ENCODE results near the gene ATP10A. TPM values are rescaled to one million over a fixed set of nuclear protein-coding genes. Genes with fewer than 3 reads are reported as not detected.

ATP10A gene
- polyA plus RNA-seq, 1 donor (not counting 4 experiments of a cell fraction or from before 2014, with no cell fraction given): not detected

GRCh38 chr15:25848784-25849156, 14.4 kb downstream of the ATP10A start:
- H3K79me2 ChIP-seq (ENCODE audit: control insufficient read depth, insufficient read depth, low read length): no peaks in the 10 kb centered on the region
- TF ChIP-seq EZH2 (IDR thresholded peaks at IDR 0.05; ENCODE audit: low read length): no peak
- H3K27ac ChIP-seq (ENCODE audit: control insufficient read depth, insufficient read depth, low read length): no peak overlapping the region
- no peaks in the 10 kb centered on the region for H3K9me1 ChIP-seq (ENCODE audit: control insufficient read depth, extremely low read depth, insufficient read depth, low read length)
- H3K4me1 ChIP-seq (ENCODE audit: control insufficient read depth, extremely low read depth, insufficient read depth, low read length): no peaks in the 10 kb centered on the region
- no peaks in the 10 kb centered on the region for H3K36me3 ChIP-seq (ENCODE audit: control insufficient read depth in 2 of 2, extremely low read depth in 1 of 2, insufficient read depth in 2 of 2, low read length in 2 of 2)
- no peak overlapping the region for H3K4me2 ChIP-seq (ENCODE audit: control insufficient read depth, extremely low read depth, insufficient read depth, low read depth, low read length)
- dilution Hi-C loops (cut with MboI; ENCODE audit: extremely low pct_ligation_motif_present, low sequenced_read_pairs): no loop called here
- H3K9ac ChIP-seq (ENCODE audit: control insufficient read depth, extremely low read depth, insufficient read depth, low read length): no peak overlapping the region
- no peak overlapping the region for H2AFZ ChIP-seq (ENCODE audit: control insufficient read depth, low read length)
- DNase-seq (ENCODE audit: low read depth, low spot score) (no peak), FAIRE-seq (no peak)
- H3K4me3 ChIP-seq (ENCODE audit: control insufficient read depth in 2 of 3, extremely low read depth in 1 of 3, insufficient read depth in 2 of 3, low read depth in 1 of 3, low read length in 3 of 3): no peak overlapping the region
- peaks cover under 1% of the 10 kb centered on the region for H3K9me3 ChIP-seq (ENCODE audit: control insufficient read depth, low read depth, low read length)
- no peaks in the 10 kb centered on the region for H4K20me1 ChIP-seq (ENCODE audit: control insufficient read depth, extremely low read depth, insufficient read depth, low read length)
- no peaks in the 10 kb centered on the region for H3K27me3 ChIP-seq (ENCODE audit: control insufficient read depth, extremely low read depth, insufficient read depth, low read length)

GRCh38 chr15:25848325-25848724, 14.8 kb downstream of the ATP10A start:
- Histone ChIP-seq H3K27me3 (ENCODE audit: control insufficient read depth, extremely low read depth, insufficient read depth, low read length) (no peaks in the 10 kb centered on the region), H3K27ac (ENCODE audit: control insufficient read depth, insufficient read depth, low read length) (no peak overlapping the region), H3K9me1 (ENCODE audit: control insufficient read depth, extremely low read depth, insufficient read depth, low read length) (no peaks in the 10 kb centered on the region), H3K36me3 (ENCODE audit: control insufficient read depth in 2 of 2, extremely low read depth in 1 of 2, insufficient read depth in 2 of 2, low read length in 2 of 2) (no peaks in the 10 kb centered on the region), H2AFZ (ENCODE audit: control insufficient read depth, low read length) (no peak overlapping the region), H3K4me2 (ENCODE audit: control insufficient read depth, extremely low read depth, insufficient read depth, low read depth, low read length) (no peak overlapping the region), H3K79me2 (ENCODE audit: control insufficient read depth, insufficient read depth, low read length) (no peaks in the 10 kb centered on the region), H3K4me1 (ENCODE audit: control insufficient read depth, extremely low read depth, insufficient read depth, low read length) (no peaks in the 10 kb centered on the region), H3K9me3 (ENCODE audit: control insufficient read depth, low read depth, low read length) (peaks cover 2% of the 10 kb centered on the region), H3K9ac (ENCODE audit: control insufficient read depth, extremely low read depth, insufficient read depth, low read length) (no peak overlapping the region), H3K4me3 (ENCODE audit: control insufficient read depth in 2 of 3, extremely low read depth in 1 of 3, insufficient read depth in 2 of 3, low read depth in 1 of 3, low read length in 3 of 3) (no peak overlapping the region), H4K20me1 (ENCODE audit: control insufficient read depth, extremely low read depth, insufficient read depth, low read length) (no peaks in the 10 kb centered on the region)
- DNase-seq (ENCODE audit: low read depth, low spot score) (no peak), FAIRE-seq (no peak)
- TF ChIP-seq EZH2 (IDR thresholded peaks at IDR 0.05; ENCODE audit: low read length): no peak
- TF ChIP-seq CTCF (optimal IDR thresholded peaks at IDR 0.05 in 1 of 3, IDR thresholded peaks at IDR 0.05 in 1 of 3, conservative IDR thresholded peaks at IDR 0.05 in 1 of 3; ENCODE audit: extremely low read depth in 1 of 3, insufficient read depth in 2 of 3, low read length in 3 of 3): no peak
- dilution Hi-C loops (cut with MboI; ENCODE audit: extremely low pct_ligation_motif_present, low sequenced_read_pairs): no loop called here

GRCh38 chr15:25847051-25847450, 16.1 kb downstream of the ATP10A start:
- H3K4me1 ChIP-seq (ENCODE audit: control insufficient read depth, extremely low read depth, insufficient read depth, low read length): no peaks in the 10 kb centered on the region

More at GRCh38 chr15:25847051-25847450, 16.1 kb downstream of the ATP10A start:
- Histone ChIP-seq H4K20me1 (ENCODE audit: control insufficient read depth, extremely low read depth, insufficient read depth, low read length) (no peaks in the 10 kb centered on the region), H3K4me3 (ENCODE audit: control insufficient read depth in 2 of 3, extremely low read depth in 1 of 3, insufficient read depth in 2 of 3, low read depth in 1 of 3, low read length in 3 of 3) (no peak overlapping the region), H3K27me3 (ENCODE audit: control insufficient read depth, extremely low read depth, insufficient read depth, low read length) (no peaks in the 10 kb centered on the region), H3K79me2 (ENCODE audit: control insufficient read depth, insufficient read depth, low read length) (no peaks in the 10 kb centered on the region), H3K4me2 (ENCODE audit: control insufficient read depth, extremely low read depth, insufficient read depth, low read depth, low read length) (no peak overlapping the region), H3K27ac (ENCODE audit: control insufficient read depth, insufficient read depth, low read length) (no peak overlapping the region), H3K9me1 (ENCODE audit: control insufficient read depth, extremely low read depth, insufficient read depth, low read length) (no peaks in the 10 kb centered on the region), H3K9me3 (ENCODE audit: control insufficient read depth, low read depth, low read length) (peaks cover 2% of the 10 kb centered on the region), H3K36me3 (ENCODE audit: control insufficient read depth in 2 of 2, extremely low read depth in 1 of 2, insufficient read depth in 2 of 2, low read length in 2 of 2) (no peaks in the 10 kb centered on the region), H2AFZ (ENCODE audit: control insufficient read depth, low read length) (no peak overlapping the region), H3K9ac (ENCODE audit: control insufficient read depth, extremely low read depth, insufficient read depth, low read length) (no peak overlapping the region)
- DNase-seq (ENCODE audit: low read depth, low spot score) (no peak), FAIRE-seq (no peak)
- dilution Hi-C loops (cut with MboI; ENCODE audit: extremely low pct_ligation_motif_present, low sequenced_read_pairs): no loop called here
- TF ChIP-seq EZH2 (IDR thresholded peaks at IDR 0.05; ENCODE audit: low read length): no peak
